HEK293 (cell line): ENCODE results near the gene BIN1.

Source experiments
- AEBP2 ChIP-seq: fragments of 450-650 bp; formaldehyde crosslinking; IDR thresholded peaks from 2 replicates; pipeline ENCODE4 v1.5.1; 2016; ENCODE audit warnings: missing biosample characterization, missing genetic modification characterization, borderline replicate concordance
- BCL11A ChIP-seq: fragments of 450-650 bp; formaldehyde crosslinking; IDR thresholded peaks from 2 replicates; pipeline ENCODE4 v1.5.1; 2016; ENCODE audit warnings: low read depth, missing biosample characterization, missing genetic modification characterization
- HOXD13 ChIP-seq: sonication (generic); formaldehyde crosslinking; IDR thresholded peaks from 2 replicates; pipeline ENCODE4 v1.8.0; 2022; ENCODE audit warnings: missing genetic modification reagents, borderline replicate concordance
- INSM2 ChIP-seq: fragments of 450-650 bp; formaldehyde crosslinking; IDR thresholded peaks from 2 replicates; pipeline ENCODE4 v1.5.1; 2016; ENCODE audit warnings: missing biosample characterization, missing genetic modification characterization
- KLF1 ChIP-seq: fragments of 450-650 bp; formaldehyde crosslinking; IDR thresholded peaks from 2 replicates; pipeline ENCODE4 v1.5.1; 2016; ENCODE audit warnings: missing biosample characterization, missing genetic modification characterization
- KLF7 ChIP-seq: fragments of 450-650 bp; formaldehyde crosslinking; IDR thresholded peaks from 2 replicates; pipeline ENCODE4 v1.5.1; 2016; ENCODE audit warnings: missing biosample characterization, missing genetic modification characterization, borderline replicate concordance
- KLF9 ChIP-seq: fragments of 450-650 bp; formaldehyde crosslinking; IDR thresholded peaks from 2 replicates; pipeline ENCODE4 v1.5.1; 2016; ENCODE audit warnings: missing biosample characterization, missing genetic modification characterization, low read depth
- SP3 ChIP-seq: fragments of 450-650 bp; formaldehyde crosslinking; IDR thresholded peaks from 2 replicates; pipeline ENCODE4 v1.5.1; 2016; ENCODE audit warnings: missing biosample characterization, missing genetic modification characterization
- SP7 ChIP-seq: fragments of 450-650 bp; formaldehyde crosslinking; IDR thresholded peaks from 2 replicates; pipeline ENCODE4 v1.5.1; 2016; ENCODE audit warnings: missing biosample characterization, missing genetic modification characterization
- ZBTB11 ChIP-seq: fragments of 450-650 bp; formaldehyde crosslinking; conservative IDR thresholded peaks from 2 replicates; pipeline ENCODE4 v1.5.1; 2016; ENCODE audit warnings: low read depth, missing biosample characterization, missing genetic modification characterization
- ZBTB6 ChIP-seq: fragments of 450-650 bp; formaldehyde crosslinking; IDR thresholded peaks from 2 replicates; pipeline ENCODE4 v1.5.1; 2017; ENCODE audit warnings: missing biosample characterization, missing genetic modification characterization
- ZNF140 ChIP-seq: fragments of 450-650 bp; formaldehyde crosslinking; IDR thresholded peaks from 2 replicates; pipeline ENCODE4 v1.5.1; 2016; ENCODE audit warnings: missing biosample characterization, missing genetic modification characterization
- ZNF155 ChIP-seq: fragments of 450-650 bp; formaldehyde crosslinking; IDR thresholded peaks from 2 replicates; pipeline ENCODE4 v1.5.1; 2016; ENCODE audit warnings: missing biosample characterization, missing genetic modification characterization
- ZNF169 ChIP-seq: fragments of 450-650 bp; formaldehyde crosslinking; IDR thresholded peaks from 2 replicates; pipeline ENCODE4 v1.5.1; 2016; ENCODE audit warnings: missing biosample characterization, missing genetic modification characterization
- ZNF202 ChIP-seq: fragments of 450-650 bp; formaldehyde crosslinking; IDR thresholded peaks from 2 replicates; pipeline ENCODE4 v1.5.1; 2016; ENCODE audit warnings: missing biosample characterization, missing genetic modification characterization, borderline replicate concordance
- ZNF239 ChIP-seq: fragments of 450-650 bp; formaldehyde crosslinking; IDR thresholded peaks from 2 replicates; pipeline ENCODE4 v1.5.1; 2016; ENCODE audit warnings: missing biosample characterization, missing genetic modification characterization
- ZNF292 ChIP-seq: fragments of 450-650 bp; formaldehyde crosslinking; IDR thresholded peaks from 2 replicates; pipeline ENCODE4 v1.5.1; 2016; ENCODE audit warnings: low read depth, missing biosample characterization, missing genetic modification characterization, borderline replicate concordance
- ZNF311 ChIP-seq: fragments of 450-650 bp; formaldehyde crosslinking; IDR thresholded peaks from 2 replicates; pipeline ENCODE4 v1.5.1; 2017; ENCODE audit warnings: missing biosample characterization, missing genetic modification characterization, borderline replicate concordance
- ZNF362 ChIP-seq: fragments of 450-650 bp; formaldehyde crosslinking; IDR thresholded peaks from 2 replicates; pipeline ENCODE4 v1.5.1; 2016; ENCODE audit warnings: missing biosample characterization, missing genetic modification characterization
- ZNF426 ChIP-seq: fragments of 450-650 bp; formaldehyde crosslinking; IDR thresholded peaks from 2 replicates; pipeline ENCODE4 v1.5.1; 2017; ENCODE audit warnings: missing biosample characterization, missing genetic modification characterization, mild to moderate bottlenecking, inconsistent platforms, moderate library complexity
- ZNF473 ChIP-seq: fragments of 450-650 bp; formaldehyde crosslinking; IDR thresholded peaks from 2 replicates; pipeline ENCODE4 v1.5.1; 2017; ENCODE audit warnings: missing biosample characterization, missing genetic modification characterization
- ZNF488 ChIP-seq: fragments of 450-650 bp; formaldehyde crosslinking; IDR thresholded peaks from 2 replicates; pipeline ENCODE4 v1.5.1; 2016; ENCODE audit warnings: missing biosample characterization, missing genetic modification characterization
- ZNF529 ChIP-seq: fragments of 450-650 bp; formaldehyde crosslinking; IDR thresholded peaks from 2 replicates; pipeline ENCODE4 v1.5.1; 2017; ENCODE audit warnings: missing genetic modification characterization, missing biosample characterization; ENCODE audit not compliant: insufficient replicate concordance
- ZNF580 ChIP-seq: fragments of 450-650 bp; formaldehyde crosslinking; IDR thresholded peaks from 2 replicates; pipeline ENCODE4 v1.5.1; 2016; ENCODE audit warnings: missing biosample characterization, missing genetic modification characterization
- ZNF596 ChIP-seq: fragments of 450-650 bp; IDR thresholded peaks from 2 replicates; pipeline ENCODE4 v1.5.0; 2018; ENCODE audit warnings: missing biosample characterization, mild to moderate bottlenecking, missing genetic modification characterization, moderate library complexity
- ZNF624 ChIP-seq: fragments of 450-650 bp; formaldehyde crosslinking; IDR thresholded peaks from 2 replicates; pipeline ENCODE4 v1.5.1; 2017; ENCODE audit warnings: missing biosample characterization, missing genetic modification characterization
- ZNF639 ChIP-seq: fragments of 450-650 bp; formaldehyde crosslinking; IDR thresholded peaks from 2 replicates; pipeline ENCODE4 v1.5.1; 2016; ENCODE audit warnings: missing biosample characterization, missing genetic modification characterization
- ZNF658 ChIP-seq: fragments of 450-650 bp; formaldehyde crosslinking; IDR thresholded peaks from 2 replicates; pipeline ENCODE4; 2016; ENCODE audit warnings: missing biosample characterization, missing genetic modification characterization
- ZNF677 ChIP-seq: fragments of 450-650 bp; IDR thresholded peaks from 2 replicates; pipeline ENCODE4 v1.5.0; 2018; ENCODE audit warnings: missing biosample characterization, mild to moderate bottlenecking, missing genetic modification characterization, moderate library complexity

BIN1 gene

GRCh38 chr2:127106991-127107621 is at the start of gene BIN1 (continued):
- TF ChIP-seq AEBP2 (tag by site-specific recombination) (no peak), ZNF292 (no peak), ZNF426 (no peak), ZNF596 (tag by site-specific recombination) (no peak), ZNF488 (tag by site-specific recombination) (no peak), ZNF639 (no peak), ZNF677 (no peak), KLF7 (no peak), ZNF658 (tag by site-specific recombination) (no peak), ZNF239 (tag by site-specific recombination) (no peak), ZBTB6 (tag by site-specific recombination) (no peak; the same call in 1 of the 2 replicates), KLF9 (peak; percentile 35; the same call in 1 of the 2 replicates), HOXD13 (CRISPR knock-in tag) (no peak), KLF1 (no peak), ZNF580 (tag by site-specific recombination) (no peak), ZNF529 (tag by site-specific recombination) (no peak), ZNF311 (tag by site-specific recombination) (no peak), ZNF140 (tag by site-specific recombination) (no peak), ZBTB11 (tag by site-specific recombination) (0 out of 2 replicates have a peak, but pooled peaks have one; percentile 11), BCL11A (tag by site-specific recombination) (no peak), ZNF362 (tag by site-specific recombination) (no peak), INSM2 (tag by site-specific recombination) (no peak), SP3 (peak; percentile 49), ZNF202 (tag by site-specific recombination) (no peak), SP7 (tag by site-specific recombination) (no peak), ZNF624 (tag by site-specific recombination) (no peak), ZNF155 (tag by site-specific recombination) (no peak), ZNF169 (tag by site-specific recombination) (no peak), ZNF473 (tag by site-specific recombination) (no peak)
